Tongue (tissue), 2 donors: Measurements from ENCODE around the gene CCDC196. TPM values are rescaled to one million over a fixed set of nuclear protein-coding genes. Genes with fewer than 3 reads are reported as not detected.
"Not testable (repeated sequence)": the region's sequence is repeated elsewhere in the genome, so short reads cannot be mapped to it uniquely, and the experiment has no call there.

Source experiments
- DNase-seq: peaks from one replicate; pipeline ENCODE4 v3.0.0-alpha.2; 2015
- total RNA-seq: library from RNA; depleted of rRNA; stranded (reverse); fragments of >200 nt; gene quantifications from one replicate; pipeline ENCODE4 v1.2.3, GENCODE V29; 2014

CCDC196 gene
- total RNA-seq, 1 donor from 2014 or later: not detected

- DNase-seq: peak; percentile 83
Measured at GRCh38 chr14:66495218-66496098, 9.3 kb downstream of the CCDC196 start.

GRCh38 chr14:66496188-66496807, 10.1 kb downstream of the CCDC196 start:
- no peak for DNase-seq

- DNase-seq: no peak
Measured at GRCh38 chr14:66496911-66497310, 10.7 kb downstream of the CCDC196 start.

- no peak for DNase-seq
Measured at GRCh38 chr14:66498311-66498710, 12.1 kb downstream of the CCDC196 start.

- DNase-seq: no peak
Measured at GRCh38 chr14:66501592-66501991, 15.4 kb downstream of the CCDC196 start.

- not testable (repeated sequence) for DNase-seq
Measured at GRCh38 chr14:66502836-66503235, 16.7 kb downstream of the CCDC196 start.

GRCh38 chr14:66503532-66503931, 17.4 kb downstream of the CCDC196 start:
- DNase-seq: peak; percentile 12

- no peak for DNase-seq
Measured at GRCh38 chr14:66507181-66507721, 21.1 kb downstream of the CCDC196 start.

- DNase-seq: peak; percentile 98
Measured at GRCh38 chr14:66507722-66508546, 21.8 kb downstream of the CCDC196 start, which contains the start of gene GPHN. TSS of gene GPHN (plus strand) at chr14:66508147.

- no peak for DNase-seq
Measured at GRCh38 chr14:66508547-66508845, 22.3 kb downstream of the CCDC196 start.

- DNase-seq: peak; percentile 47
Measured at GRCh38 chr14:66508846-66509621, 22.9 kb downstream of the CCDC196 start.

- peak; percentile 25 for DNase-seq
Measured at GRCh38 chr14:66509874-66510273, 23.7 kb downstream of the CCDC196 start.

GRCh38 chr14:66511849-66512248, 25.7 kb downstream of the CCDC196 start:
- DNase-seq: no peak

GRCh38 chr14:66514213-66514612, 28.0 kb downstream of the CCDC196 start:
- DNase-seq: no peak

- no peak for DNase-seq
Measured at GRCh38 chr14:66530526-66530925, 44.4 kb downstream of the CCDC196 start.

- DNase-seq: no peak
Measured at GRCh38 chr14:66539034-66539433, 52.9 kb downstream of the CCDC196 start.

GRCh38 chr14:66540038-66540437, 53.9 kb downstream of the CCDC196 start:
- no peak for DNase-seq

GRCh38 chr14:66541627-66542026, 55.5 kb downstream of the CCDC196 start:
- no peak for DNase-seq

GRCh38 chr14:66543996-66544395, 57.8 kb downstream of the CCDC196 start:
- DNase-seq: no peak

- DNase-seq: not testable (repeated sequence)
Measured at GRCh38 chr14:66545191-66545590, 59.0 kb downstream of the CCDC196 start.

GRCh38 chr14:66545751-66546150, 59.6 kb downstream of the CCDC196 start:
- DNase-seq: not testable (repeated sequence)
